GM13976 (cell line): Measurements from ENCODE around the gene EMSY.

Experiments
- DNase-seq: peaks from one replicate; pipeline ENCODE4 v3.0.0; 2012; ENCODE audit warnings: low spot score
- CTCF ChIP-seq: IDR thresholded peaks from 2 replicates; pipeline ENCODE4 v1.5.1; 2012; ENCODE audit warnings: borderline replicate concordance, mild to moderate bottlenecking; ENCODE audit not compliant: insufficient read depth; ENCODE audit errors: extremely low read depth, missing control alignments, control extremely low read depth
- in situ Hi-C: fragments of 300-500 bp; cut with MboI; formaldehyde crosslinking; loops from one replicate; pipeline ENCODE4 v1.12.0; 2022; ENCODE audit warnings: low sequenced_read_pairs, mixed read lengths, inconsistent platforms; ENCODE audit not compliant: unreplicated experiment

The EMSY gene

GRCh38 chr11:76560219-76560618, 115.4 kb downstream of the EMSY start:
- DNase-seq, result no peak
- in situ Hi-C loops, result no loop called here
- no peak for TF ChIP-seq CTCF

GRCh38 chr11:76561245-76561644, 116.4 kb downstream of the EMSY start:
- no peak for DNase-seq
- in situ Hi-C loops, result no loop called here
- TF ChIP-seq CTCF, result no peak

DNA sequence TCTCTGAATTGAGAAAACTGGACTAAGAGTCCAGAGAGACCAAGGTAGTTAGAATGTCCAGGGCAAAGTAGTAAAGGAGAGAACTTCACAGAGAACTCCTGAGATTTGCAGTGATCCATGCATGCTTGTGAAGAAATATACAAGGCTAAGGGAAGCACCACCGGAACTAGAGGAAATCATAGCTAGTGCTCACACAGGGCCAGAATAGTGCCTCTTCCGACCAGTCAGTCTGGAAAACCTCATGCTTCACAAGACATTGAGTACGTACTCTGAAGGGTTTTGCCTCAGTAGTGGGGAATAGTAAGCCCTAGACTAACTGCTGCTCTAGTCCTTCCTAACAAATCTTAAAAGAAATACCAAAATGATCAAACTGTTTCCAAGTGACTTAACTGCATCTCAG, 117.7 kb downstream of the EMSY start:
- DNase-seq, result no peak
- in situ Hi-C loops, result no loop called here
- no peak for TF ChIP-seq CTCF

DNA sequence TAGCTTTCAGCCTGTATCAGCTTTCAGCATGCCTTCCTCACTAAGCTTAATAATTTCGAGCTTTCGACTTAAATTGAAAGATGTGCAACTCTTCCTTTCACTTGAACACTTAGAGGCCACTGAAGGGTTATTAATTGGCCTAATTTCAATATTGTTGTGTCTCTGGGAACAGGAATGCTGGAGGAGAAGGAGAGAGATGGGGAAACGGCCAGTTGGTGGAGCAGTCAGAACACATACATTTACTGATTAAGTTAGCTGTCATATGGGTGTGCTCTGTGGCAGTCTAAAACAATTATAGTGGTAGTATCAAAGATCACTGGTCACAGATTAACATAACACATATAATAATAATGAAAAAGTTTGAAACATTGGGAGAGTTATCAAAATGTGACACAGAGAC, 119.5 kb downstream of the EMSY start:
- no peak for TF ChIP-seq CTCF
- DNase-seq, result no peak
- in situ Hi-C loops, result no loop called here

DNA sequence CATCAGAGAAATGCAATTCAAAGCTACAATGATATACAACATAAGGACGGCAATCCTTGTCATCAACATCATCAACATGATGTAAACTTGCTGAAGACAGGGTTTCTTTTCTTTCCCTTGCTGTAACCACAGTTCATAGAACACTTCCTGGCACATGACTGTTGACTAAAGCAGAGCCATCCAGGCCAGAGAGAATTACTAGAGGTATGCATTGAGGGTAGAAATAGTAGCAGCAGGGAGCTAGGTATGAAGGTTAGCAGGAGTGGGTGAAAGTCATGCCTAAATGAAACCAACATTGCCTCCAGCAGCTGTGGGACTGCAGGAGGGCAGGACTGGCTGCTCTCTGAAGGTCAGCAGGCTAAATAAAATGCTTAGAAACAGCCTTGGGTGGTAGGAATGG, 122.0 kb downstream of the EMSY start:
- in situ Hi-C loops, result no loop called here
- DNase-seq, result no peak
- TF ChIP-seq CTCF, result no peak

- DNase-seq, result no peak
- TF ChIP-seq CTCF, result no peak
- in situ Hi-C loops, result no loop called here
These were observed 122.4 kb downstream of the EMSY start for GRCh38 chr11:76567261-76567660.

DNA sequence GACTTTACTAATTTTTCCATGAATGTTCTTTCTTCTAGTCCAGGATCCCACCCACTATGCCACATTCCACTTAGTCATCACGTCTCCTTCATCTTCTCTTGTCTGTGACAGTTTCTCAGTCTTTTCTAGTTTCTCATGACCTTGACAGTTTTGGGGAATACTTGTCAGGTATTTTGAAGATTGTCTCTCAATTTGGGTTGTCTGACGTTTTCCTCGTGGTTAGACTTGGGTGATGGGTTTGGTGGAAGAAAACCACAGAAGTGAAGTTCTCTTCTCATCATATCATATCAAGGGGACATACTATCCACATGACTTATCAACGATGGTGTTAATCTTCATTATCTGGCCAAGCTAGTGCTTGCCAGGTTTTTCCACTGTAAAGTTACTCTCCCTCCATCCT, 123.3 kb downstream of the EMSY start:
- TF ChIP-seq CTCF, result no peak
- DNase-seq, result no peak
- in situ Hi-C loops, result no loop called here
